GM12892 (cell line): ENCODE measurements around the gene FBXL7.

Source experiments
- POLR2A ChIP-seq: IDR thresholded peaks from 2 replicates; pipeline ENCODE4 v1.6.1; 2011; ENCODE audit warnings: low read depth, low read length, control low read depth
- POLR2AphosphoS5 ChIP-seq: IDR thresholded peaks from 2 replicates; pipeline ENCODE4 v1.6.1; 2011; ENCODE audit warnings: low read depth, low read length, control low read depth
- TAF1 ChIP-seq: IDR thresholded peaks from 2 replicates; pipeline ENCODE4 v1.6.1; 2011; ENCODE audit warnings: low read depth, mild to moderate bottlenecking, control low read depth, low read length, borderline replicate concordance

DNA sequence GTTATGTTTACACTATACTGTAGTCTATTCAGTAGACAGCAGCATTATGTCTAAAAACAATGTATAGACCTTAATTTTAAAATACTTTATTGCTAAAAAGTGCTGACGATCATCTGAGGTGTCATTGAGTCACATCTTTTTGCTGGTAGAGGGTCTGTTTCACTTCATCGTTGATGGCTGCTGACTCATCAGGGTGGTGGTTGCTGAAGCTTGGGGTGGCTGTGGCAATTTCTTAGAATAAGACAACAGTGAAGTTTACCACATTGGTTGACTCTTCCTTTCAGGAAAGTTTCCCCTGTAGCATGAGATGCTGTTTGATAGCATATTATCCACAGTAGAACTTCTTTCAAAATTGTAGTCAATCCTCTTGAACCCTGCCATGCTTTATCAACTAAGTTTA lies 150.3 kb downstream of the FBXL7 start:
- TF ChIP-seq POLR2AphosphoS5 (no peak), POLR2A (no peak), TAF1 (no peak)
